ENCODE measurements around the gene ARHGEF1. TPM values are rescaled to one million over a fixed set of nuclear protein-coding genes. Genes with fewer than 3 reads are reported as not detected.

Gene ARHGEF1
- total RNA-seq, 4 donors from 2014 or later = 40.4 to 58.3 (median 51.4) TPM

DNA sequence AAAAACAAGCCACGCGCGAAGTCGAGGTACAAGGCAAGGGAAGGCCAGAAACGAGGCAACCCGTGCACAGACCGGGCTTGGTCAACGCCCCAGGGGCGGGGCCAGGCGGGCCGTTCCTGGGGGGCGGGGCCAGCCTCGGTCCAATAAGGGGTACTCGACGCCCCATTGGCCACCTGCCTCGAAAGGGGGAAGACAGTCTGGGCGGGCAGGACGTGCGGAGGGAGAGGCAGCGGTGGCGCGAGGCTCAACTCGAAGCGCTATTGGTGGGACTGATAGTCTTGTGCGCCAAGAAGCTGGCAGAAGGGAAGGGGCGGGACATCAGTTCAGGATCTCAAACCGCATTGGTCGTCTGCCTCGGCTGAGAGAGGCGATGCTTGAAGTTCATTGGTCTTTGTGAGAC, 38.4 kb upstream of the ARHGEF1 start, which contains the start of gene LYPD4:
Gene LYPD4 (minus strand): TSS at position 83 of the 400 bp plus-strand sequence. CDS start 5,398 bp downstream, outside the sequence.
- Histone ChIP-seq H3K36me3 (no peaks in the 10 kb centered on the region), H3K27ac (no peak within 1 kb of the TSS), H3K4me3 (no peak within 1 kb of the TSS), H3K4me1 (no peaks in the 10 kb centered on the region), H3K27me3 (peaks cover 60% of the 10 kb centered on the region), H3K9me3 (no peaks in the 10 kb centered on the region)
- TF ChIP-seq EP300 (IDR thresholded peaks at IDR 0.05) (no peak), POLR2AphosphoS5 (IDR thresholded peaks at IDR 0.05) (no peak), POLR2A (IDR thresholded peaks at IDR 0.05) (no peak)
- TF ChIP-seq, protein P1, sequence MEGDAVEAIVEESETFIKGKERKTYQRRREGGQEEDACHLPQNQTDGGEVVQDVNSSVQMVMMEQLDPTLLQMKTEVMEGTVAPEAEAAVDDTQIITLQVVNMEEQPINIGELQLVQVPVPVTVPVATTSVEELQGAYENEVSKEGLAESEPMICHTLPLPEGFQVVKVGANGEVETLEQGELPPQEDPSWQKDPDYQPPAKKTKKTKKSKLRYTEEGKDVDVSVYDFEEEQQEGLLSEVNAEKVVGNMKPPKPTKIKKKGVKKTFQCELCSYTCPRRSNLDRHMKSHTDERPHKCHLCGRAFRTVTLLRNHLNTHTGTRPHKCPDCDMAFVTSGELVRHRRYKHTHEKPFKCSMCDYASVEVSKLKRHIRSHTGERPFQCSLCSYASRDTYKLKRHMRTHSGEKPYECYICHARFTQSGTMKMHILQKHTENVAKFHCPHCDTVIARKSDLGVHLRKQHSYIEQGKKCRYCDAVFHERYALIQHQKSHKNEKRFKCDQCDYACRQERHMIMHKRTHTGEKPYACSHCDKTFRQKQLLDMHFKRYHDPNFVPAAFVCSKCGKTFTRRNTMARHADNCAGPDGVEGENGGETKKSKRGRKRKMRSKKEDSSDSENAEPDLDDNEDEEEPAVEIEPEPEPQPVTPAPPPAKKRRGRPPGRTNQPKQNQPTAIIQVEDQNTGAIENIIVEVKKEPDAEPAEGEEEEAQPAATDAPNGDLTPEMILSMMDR (IDR thresholded peaks at IDR 0.05) = no peak
- WGBS, 2 donors (ENCODE audit: low coverage in 1 of 2) = 70 to 80% methylated on average over 17 to 28 of the region's 30 CpGs
- no peak for ATAC-seq

- WGBS, 2 donors (ENCODE audit: low coverage in 1 of 2) = 100% methylated on average over 3 of the region's 3 CpGs
- Histone ChIP-seq H3K4me1 (no peaks in the 10 kb centered on the region), H3K4me3 (no peak within 1 kb of the TSS), H3K27ac (no peak within 1 kb of the TSS), H3K27me3 (peaks cover 60% of the 10 kb centered on the region), H3K36me3 (no peaks in the 10 kb centered on the region), H3K9me3 (no peaks in the 10 kb centered on the region)
- TF ChIP-seq POLR2A (IDR thresholded peaks at IDR 0.05) (no peak), POLR2AphosphoS5 (IDR thresholded peaks at IDR 0.05) (no peak), EP300 (IDR thresholded peaks at IDR 0.05) (no peak)
- TF ChIP-seq, protein P1 (IDR thresholded peaks at IDR 0.05) = no peak
- ATAC-seq = no peak
Observed at GRCh38 chr19:41845001-41845050, 38.2 kb upstream of the ARHGEF1 start, which contains the start of gene DMRTC2. DMRTC2 (plus strand) TSS chr19:41845042; CDS start chr19:41847429, 2,387 bp downstream.

DNA sequence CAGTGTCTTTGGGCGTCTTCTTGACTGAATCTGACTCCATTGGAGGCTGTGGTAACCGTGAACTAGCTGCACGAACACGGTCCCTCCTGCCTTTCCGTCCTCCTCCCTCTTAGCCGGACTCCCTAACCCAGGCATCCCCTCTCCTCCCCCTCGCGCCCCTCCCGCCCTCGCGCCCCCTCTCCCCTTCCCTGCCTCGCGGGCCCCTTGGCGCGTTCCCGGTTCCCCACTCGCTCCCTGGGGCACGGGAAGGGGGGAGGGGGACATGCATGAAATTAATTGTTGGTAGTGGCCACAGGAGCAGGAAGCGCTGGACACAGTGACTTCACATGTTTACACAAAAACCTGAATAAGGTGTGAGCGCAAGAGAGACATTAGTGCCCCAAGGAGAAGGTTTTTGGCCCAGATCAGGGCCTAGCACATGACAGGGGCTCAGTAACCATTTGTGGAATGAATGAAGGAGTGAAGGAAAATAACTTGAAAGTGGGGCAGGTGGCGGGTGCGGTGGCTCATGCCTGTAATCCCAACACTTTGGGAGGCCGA, 37.9 kb upstream of the ARHGEF1 start:
- H3K36me3 ChIP-seq = no peaks in the 10 kb centered on the region
- H3K27ac ChIP-seq = no peak overlapping the region
- peaks cover 60% of the 10 kb centered on the region for H3K27me3 ChIP-seq
- H3K9me3 ChIP-seq = no peaks in the 10 kb centered on the region
- no peaks in the 10 kb centered on the region for H3K4me1 ChIP-seq
- 86 to 91% methylated on average over 4 to 5 of the region's 23 CpGs for WGBS, 2 donors (ENCODE audit: low coverage in 1 of 2)
- H3K4me3 ChIP-seq = no peak overlapping the region
- ATAC-seq = no peak
- TF ChIP-seq, protein P1 (IDR thresholded peaks at IDR 0.05) = no peak
- no peak for TF ChIP-seq EP300 (IDR thresholded peaks at IDR 0.05)
- TF ChIP-seq POLR2A (IDR thresholded peaks at IDR 0.05) = no peak
- TF ChIP-seq POLR2AphosphoS5 (IDR thresholded peaks at IDR 0.05) = no peak

- H3K27me3 ChIP-seq = peaks cover 59% of the 10 kb centered on the region
- TF ChIP-seq POLR2A (IDR thresholded peaks at IDR 0.05) (no peak), EP300 (IDR thresholded peaks at IDR 0.05) (no peak), POLR2AphosphoS5 (IDR thresholded peaks at IDR 0.05) (no peak)
- TF ChIP-seq, protein P1 (IDR thresholded peaks at IDR 0.05) = no peak
- no peaks in the 10 kb centered on the region for H3K36me3 ChIP-seq
- no peaks in the 10 kb centered on the region for H3K4me1 ChIP-seq
- H3K9me3 ChIP-seq = no peaks in the 10 kb centered on the region
- no peak for ATAC-seq
- no peak overlapping the region for H3K27ac ChIP-seq
- H3K4me3 ChIP-seq = no peak overlapping the region
- 67 to 94% methylated on average over 3 of the region's 19 CpGs for WGBS, 2 donors (ENCODE audit: low coverage in 1 of 2)
Observed at GRCh38 chr19:41847351-41848105, 35.5 kb upstream of the ARHGEF1 start.

- TF ChIP-seq, protein P1 (IDR thresholded peaks at IDR 0.05) = no peak
- Histone ChIP-seq H3K4me1 (no peaks in the 10 kb centered on the region), H3K4me3 (no peak overlapping the region), H3K27ac (no peak overlapping the region), H3K27me3 (peaks cover 53% of the 10 kb centered on the region), H3K9me3 (no peaks in the 10 kb centered on the region), H3K36me3 (no peaks in the 10 kb centered on the region)
- 72 to 84% methylated on average over 6 of the region's 6 CpGs for WGBS, 2 donors (ENCODE audit: low coverage in 1 of 2)
- ATAC-seq = no peak
Observed at GRCh38 chr19:41848666-41849065, 34.3 kb upstream of the ARHGEF1 start.
